Breast epithelium (tissue), 3 donors: Measurements from ENCODE around the gene RPSA.

Source experiments
- CTCF ChIP-seq, 3 donors: fragments of 450-650 bp; IDR thresholded peaks; one replicate each; pipeline ENCODE4 v1.5.1; 2016 to 2017; ENCODE audit warnings: antibody characterized with exemption in 3 of 3, mild to moderate bottlenecking in 3 of 3, moderate library complexity in 3 of 3
- POLR2A ChIP-seq: fragments of 450-650 bp; IDR thresholded peaks from one replicate; pipeline ENCODE4 v1.6.1; 2016; ENCODE audit warnings: antibody characterized with exemption, mild to moderate bottlenecking, moderate library complexity
- POLR2AphosphoS5 ChIP-seq, 3 donors: sonication (generic); formaldehyde crosslinking; IDR thresholded peaks; one replicate each; pipeline ENCODE4 v1.6.1; 2017; ENCODE audit warnings: antibody characterized with exemption in 3 of 3

DNA sequence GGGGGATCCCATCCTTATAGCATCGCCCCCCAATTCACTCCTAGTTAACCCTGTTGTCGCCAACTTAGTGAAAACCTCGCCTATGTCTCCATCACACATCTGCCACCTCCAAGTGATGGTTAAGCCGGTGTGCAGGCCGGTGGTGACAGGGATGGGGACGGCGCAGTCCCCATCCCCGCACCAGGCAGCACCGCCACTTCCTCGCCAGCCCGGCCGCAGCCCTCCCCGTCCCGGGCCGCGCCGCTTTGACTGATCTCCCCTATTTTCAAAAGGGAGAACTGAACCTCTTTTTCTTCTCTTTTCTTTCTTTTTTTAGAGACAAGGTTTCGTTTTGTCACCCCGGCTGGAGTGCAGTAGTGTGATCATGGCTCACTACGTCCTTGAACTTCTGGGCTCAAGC lies 49.6 kb downstream of the RPSA start:
- no peak for TF ChIP-seq CTCF (IDR thresholded peaks at IDR 0.05)
- no peak for TF ChIP-seq POLR2A
- no peak for TF ChIP-seq POLR2AphosphoS5 (IDR thresholded peaks at IDR 0.05)
